ENCODE results near the gene MED26.

The MED26 gene

DNA sequence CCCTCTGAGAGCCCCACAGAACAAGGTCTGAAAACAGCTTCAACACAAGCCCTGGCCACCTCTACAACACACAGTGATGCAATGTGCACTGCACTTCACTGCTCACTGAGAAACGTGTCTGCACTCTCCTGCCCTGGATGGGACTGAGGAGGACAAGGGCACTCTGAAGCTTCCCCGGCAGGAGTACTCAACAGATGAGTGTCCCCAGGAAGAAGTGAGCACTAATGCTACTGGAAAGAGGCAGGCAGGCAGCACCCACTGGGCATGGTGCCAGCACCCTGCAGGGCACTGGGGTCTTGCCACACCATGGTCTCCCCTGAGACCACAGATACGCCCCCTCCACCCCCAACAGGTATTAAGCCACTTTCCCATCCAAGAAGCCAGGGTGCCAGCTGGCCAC lies 38.1 kb downstream of the MED26 start:
- DNase-seq (ENCODE audit: low spot score), result no peak

DNA sequence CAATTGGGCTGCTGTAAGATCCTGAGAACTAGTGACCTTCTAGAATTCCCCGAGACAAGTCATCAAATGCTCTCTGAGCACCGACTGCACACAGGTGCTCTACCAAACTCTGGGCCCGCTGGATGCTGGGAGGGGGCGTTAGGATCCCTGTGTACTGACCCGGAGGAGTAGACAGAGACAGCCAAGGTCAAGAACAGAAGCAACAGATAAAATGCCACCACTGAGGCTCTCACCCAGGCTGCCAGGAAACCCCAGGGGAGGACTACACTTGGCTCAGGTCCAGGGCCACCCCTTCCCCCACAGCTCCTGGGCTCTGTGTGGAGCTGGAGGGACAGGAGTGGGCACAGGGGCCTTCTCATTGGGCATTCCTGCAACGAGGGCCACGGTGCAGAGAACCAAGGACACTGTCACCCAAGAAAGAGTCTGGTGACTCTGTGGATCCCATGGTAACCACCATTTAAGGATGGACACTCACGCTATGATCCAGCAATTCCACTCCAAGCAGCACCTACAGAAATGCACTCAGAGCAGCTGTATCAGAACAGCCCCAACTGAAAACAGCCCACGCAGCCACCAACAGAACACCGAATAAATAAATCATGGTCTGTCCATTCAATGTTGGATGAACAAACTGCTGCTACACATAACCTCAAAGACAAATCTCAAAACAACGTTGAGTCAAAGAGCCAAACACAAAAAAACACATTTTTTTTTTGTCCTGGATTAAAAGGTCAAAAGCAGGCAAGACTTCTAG lies 39.0 kb downstream of the MED26 start:
- DNase-seq (ENCODE audit: low spot score), result no peak

DNA sequence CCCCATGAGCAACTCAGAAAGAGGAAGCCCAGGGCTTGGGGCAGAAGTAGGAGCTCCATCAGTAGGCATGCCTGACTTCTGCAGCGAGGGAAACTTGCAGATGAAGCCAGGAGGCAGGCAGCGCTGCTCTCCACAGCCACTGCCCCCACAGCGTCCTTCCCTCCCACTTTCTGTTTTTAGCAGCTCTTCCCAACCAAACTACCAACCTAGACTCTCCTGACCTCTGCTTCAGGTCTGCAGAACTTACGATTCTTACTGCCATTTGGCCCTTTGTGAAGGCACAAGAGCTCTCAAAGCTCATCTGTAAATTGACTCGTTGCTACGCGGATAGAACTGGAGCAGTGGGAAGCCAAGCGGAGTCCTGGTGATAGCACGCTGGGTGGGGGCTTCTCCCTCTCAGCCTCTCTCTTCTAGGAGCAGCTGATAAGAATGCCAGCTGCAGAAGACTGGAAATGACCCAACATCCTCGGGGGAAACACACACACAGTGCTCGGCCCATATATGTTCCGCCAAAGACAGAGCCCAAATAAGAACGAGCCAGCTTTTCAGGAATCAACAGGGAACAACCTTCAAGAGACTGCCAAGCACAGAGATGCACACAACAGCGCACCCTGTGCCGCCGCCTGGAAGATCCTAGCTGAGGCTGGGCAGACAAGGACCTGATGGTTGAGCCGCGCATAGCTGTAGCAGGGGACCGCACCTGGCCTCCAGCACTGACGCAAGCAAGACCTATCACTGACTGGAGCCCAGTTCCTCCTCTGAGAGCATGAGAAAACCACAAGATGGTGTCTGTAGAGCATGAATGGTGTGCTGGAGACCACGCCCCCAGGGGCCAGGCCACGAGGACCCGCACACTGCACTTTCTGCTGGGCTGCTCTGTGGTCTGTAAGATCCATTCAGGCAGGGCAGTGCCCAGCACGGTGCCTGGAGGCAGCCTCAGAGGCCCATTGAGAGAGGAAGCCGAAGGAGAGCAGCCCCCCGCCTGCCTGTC lies 39.9 kb downstream of the MED26 start:
- no peak for DNase-seq (ENCODE audit: low spot score)

DNA sequence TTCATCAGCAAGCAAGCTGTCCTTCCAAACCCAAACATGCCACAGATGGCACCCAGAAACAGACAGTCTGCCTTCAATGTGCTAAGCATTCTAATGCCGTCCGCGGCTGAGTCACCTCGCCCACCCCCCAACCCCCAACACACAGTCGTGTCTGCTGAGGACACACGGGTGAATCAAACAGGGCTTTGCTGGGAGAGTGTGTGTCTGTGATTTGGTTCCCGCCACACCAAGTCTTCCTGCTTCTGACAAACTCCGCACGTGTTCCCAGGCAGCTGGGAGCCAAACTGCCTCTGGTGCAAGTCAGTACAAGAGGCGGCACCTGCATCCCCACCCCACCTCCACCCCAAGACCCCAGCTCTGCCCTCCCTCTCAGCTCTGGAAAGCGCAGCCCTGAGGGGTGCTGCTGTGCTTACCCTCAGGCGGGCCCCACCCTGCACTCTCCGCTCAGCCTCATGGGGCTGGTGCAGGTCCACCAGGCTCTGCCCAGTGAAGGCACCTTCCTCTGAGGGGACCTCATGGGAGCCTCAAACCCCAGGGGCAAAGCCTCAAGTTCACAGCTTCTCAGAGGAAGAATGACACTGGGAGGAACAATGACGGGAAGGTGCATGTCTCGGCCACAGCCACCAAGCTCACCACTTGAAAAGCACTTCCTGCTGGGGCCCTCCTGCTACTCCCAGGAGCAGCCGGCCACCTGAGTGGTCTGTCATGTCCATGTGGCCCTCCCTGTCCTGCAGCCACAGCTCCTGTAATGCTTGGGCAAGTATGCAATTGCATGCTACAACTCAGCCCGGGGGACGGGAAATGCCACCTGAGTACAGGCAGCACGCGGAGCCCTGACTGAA lies 40.8 kb downstream of the MED26 start:
- DNase-seq (ENCODE audit: low spot score), result peak; percentile 58

DNA sequence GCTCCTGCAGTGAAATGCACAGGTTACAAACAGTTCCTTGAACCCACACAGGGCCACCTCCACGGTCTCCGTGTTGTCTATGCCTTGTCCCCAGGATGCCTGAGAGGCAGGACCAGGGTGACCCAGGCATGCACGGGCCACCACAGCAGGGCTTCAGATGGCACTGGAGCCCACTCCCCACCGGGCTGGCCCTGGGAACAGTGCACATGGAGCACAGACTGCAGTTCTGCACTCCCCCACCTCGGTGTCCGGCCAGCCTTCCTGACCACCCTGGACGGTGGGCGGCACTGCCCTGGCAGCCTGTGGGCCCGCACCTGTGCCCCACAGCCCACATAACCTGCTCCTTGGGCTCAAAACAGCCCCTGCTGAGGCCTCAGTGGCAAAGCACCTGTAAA lies 41.5 kb downstream of the MED26 start:
- DNase-seq (ENCODE audit: low spot score), result no peak

DNA sequence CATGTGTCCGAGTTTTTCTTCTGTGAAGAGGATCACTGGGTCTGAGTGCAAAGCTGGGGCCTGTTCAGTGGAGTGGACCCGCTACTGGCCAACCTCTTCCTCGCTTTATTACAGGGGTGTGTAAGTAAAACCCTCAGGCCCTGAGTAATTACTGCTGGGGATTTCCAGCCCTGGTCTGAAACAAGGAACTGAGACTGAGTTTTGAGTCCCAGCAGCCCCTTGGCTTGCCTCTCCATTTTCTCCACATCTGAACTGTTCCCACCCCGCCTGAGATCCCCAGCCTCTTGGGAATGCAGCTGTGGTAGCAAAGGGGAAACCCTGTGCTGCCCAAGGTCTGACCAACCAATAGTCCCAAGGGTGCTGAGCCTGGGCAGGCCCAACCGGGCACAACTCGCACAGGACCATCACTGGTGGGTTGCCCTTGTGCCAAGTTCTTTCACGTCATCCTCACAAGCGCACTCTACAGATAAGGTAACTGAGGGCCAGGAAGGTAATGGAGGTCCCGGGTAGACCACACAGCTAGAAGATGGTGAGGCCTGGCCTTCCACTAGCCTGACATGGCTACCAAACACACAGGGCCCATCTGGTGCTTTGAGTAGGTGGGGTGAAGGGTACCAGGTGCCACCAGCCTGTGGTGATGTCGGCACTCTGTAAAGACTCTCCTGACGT lies 42.1 kb downstream of the MED26 start:
- peak; percentile 82 for DNase-seq (ENCODE audit: low spot score)

DNA sequence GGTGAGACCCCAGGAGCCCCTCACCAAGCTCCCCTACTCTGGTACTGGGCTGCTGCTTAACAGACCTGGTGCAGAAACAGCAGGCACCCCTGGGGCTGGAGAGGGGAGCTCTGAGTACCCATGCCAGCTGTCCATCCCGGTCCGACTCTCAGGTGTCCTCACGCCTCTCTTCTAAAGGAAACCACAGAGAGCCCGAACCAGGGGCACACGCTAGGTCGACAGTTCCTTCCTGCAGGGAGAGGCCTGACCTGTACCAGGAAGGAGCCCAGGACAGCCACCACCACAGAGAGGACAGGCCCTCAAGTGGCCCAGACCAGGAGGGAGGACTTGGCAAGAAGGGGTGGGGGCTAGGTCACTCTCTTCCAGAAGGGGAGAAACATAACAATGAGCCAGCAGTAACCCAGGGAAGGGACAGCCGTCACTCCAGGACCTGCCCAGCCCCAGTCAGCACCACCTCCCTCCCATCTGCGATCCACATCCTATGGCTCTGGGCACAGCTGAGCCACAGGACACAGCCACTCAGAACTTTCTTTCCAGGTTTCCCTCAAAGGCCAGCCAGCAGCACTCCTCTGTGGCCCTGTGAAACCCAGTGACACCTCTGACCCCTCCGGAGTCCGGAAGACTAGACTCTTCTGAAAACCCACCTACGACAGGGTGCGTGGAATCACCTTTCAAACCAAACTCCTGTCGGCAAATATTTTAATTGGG lies 42.8 kb downstream of the MED26 start:
- DNase-seq (ENCODE audit: low spot score), result no peak

- peak; percentile 85 for DNase-seq (ENCODE audit: low spot score)
Observed at GRCh38 chr19:16584248-16585093, 43.5 kb downstream of the MED26 start.

- DNase-seq (ENCODE audit: low spot score), result no peak
Observed at GRCh38 chr19:16582486-16583261, 45.3 kb downstream of the MED26 start.

- peak; percentile 28 for DNase-seq (ENCODE audit: low spot score)
Observed at GRCh38 chr19:16581971-16582343, 46.0 kb downstream of the MED26 start.

GRCh38 chr19:16581145-16581970 lies 46.6 kb downstream of the MED26 start:
- DNase-seq (ENCODE audit: low spot score), result peak; percentile 38

GRCh38 chr19:16579381-16579780 lies 48.6 kb downstream of the MED26 start:
- no peak for DNase-seq (ENCODE audit: low spot score)

- no peak for DNase-seq (ENCODE audit: low spot score)
Observed at GRCh38 chr19:16577531-16577985, 50.4 kb downstream of the MED26 start.

DNA sequence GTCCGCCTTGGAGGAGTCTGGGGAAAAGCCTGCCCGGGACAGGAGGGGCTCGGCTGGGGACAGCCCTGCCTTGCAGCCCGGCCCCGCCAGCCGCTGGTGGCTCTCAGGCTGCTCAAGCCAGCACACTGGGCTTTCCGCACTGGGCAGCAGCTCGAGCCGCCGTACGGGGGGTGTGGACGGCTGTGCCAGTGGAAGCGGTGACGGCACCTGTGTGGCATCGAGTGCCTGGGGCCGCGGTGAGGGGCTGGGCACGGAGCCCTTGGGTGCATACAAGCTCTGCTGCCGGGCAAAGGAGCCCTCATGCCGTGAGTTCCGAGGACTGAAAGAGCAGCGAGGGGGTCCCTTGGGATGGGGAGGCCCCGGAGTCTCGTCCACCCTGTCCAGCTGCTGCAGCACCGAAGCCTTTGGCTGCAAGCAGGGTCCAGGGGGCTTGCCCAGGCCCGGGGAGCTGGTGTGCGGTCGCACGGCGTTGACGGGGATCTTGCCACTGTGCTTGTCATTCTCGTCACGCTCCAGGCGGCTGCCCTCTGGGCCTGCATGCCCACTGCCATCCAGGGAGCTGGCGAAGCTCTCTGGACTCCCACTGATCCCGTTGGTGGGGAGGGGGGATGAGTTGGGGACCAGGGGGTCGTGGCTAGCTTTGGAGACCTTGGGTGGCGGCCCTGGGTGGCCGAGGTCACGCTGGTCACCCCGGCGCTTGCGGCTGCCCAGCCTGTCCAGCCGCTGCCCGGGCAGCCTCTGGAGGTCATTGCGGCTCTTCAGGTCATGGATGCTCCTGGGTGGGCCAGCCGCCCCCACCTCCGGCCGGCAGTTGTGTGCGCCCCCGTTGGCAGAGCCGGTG lies 51.1 kb downstream of the MED26 start:
- no peak for DNase-seq (ENCODE audit: low spot score)

- DNase-seq (ENCODE audit: low spot score), result no peak
Observed at GRCh38 chr19:16575861-16576689, 51.9 kb downstream of the MED26 start.

DNA sequence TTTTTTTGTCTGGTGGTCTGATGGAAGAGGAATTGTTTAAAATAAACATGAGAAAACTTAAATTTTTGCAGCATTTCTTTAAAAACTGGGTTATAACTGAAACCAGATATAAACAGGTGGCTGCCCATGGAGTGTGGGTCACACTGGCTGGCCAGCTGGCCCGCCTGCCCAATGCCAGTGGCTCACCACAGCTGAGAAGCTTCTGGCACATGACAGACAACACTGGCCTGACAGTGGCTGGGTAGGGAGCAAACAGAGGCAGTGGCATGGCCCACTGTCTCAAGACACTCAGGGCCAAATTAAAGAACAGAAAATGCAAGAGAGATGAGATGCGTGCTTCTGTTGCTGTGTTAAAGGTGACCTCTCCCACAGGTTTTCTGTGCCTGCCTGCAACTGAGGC lies 52.7 kb downstream of the MED26 start:
- DNase-seq (ENCODE audit: low spot score), result no peak

Measured in kidney tubule cell (primary cell).